Activated CD8-positive, alpha-beta memory T cell treated with anti-CD3 and anti-CD28 coated beads for 48 hours (primary cell): ENCODE data around the gene KCNIP4.

Experiments
- DNase-seq, 3 experiments: peaks; one replicate each; pipeline ENCODE4 v3.0.0-alpha.2; 2020; ENCODE audit warnings: low read depth in 2 of 3, low spot score in 2 of 3

Gene KCNIP4

GRCh38 chr4:20684852-20685763, 1263.5 kb downstream of the KCNIP4 start:
- DNase-seq: no peak

- no peak for DNase-seq
These were observed 1264.8 kb downstream of the KCNIP4 start for GRCh38 chr4:20683766-20684165.

- DNase-seq: no peak
These were observed 1265.7 kb downstream of the KCNIP4 start for GRCh38 chr4:20682853-20683252.

- no peak for DNase-seq
These were observed 1267.3 kb downstream of the KCNIP4 start for GRCh38 chr4:20681271-20681670.

GRCh38 chr4:20680736-20681135, 1267.8 kb downstream of the KCNIP4 start:
- DNase-seq: no peak

- no peak for DNase-seq
These were observed 1268.6 kb downstream of the KCNIP4 start for GRCh38 chr4:20679951-20680350.
